SHP77 (cell line): Measurements from ENCODE around the gene OR10V1.
"Not testable (repeated sequence)": the region's sequence is repeated elsewhere in the genome, so short reads cannot be mapped to it uniquely, and the experiment has no call there.

Source experiments
- DNase-seq, 2 experiments: peaks; one replicate each; lab custom pipeline; 2025; lab: John Stamatoyannopoulos, UW

The OR10V1 gene

GRCh38 chr11:59710136-59710847, 3.4 kb downstream of the OR10V1 start:
- no peak for DNase-seq

- DNase-seq, result no peak
These were observed 5.1 kb downstream of the OR10V1 start for GRCh38 chr11:59708537-59708936.

GRCh38 chr11:59707371-59707770, 6.3 kb downstream of the OR10V1 start:
- no peak for DNase-seq

- DNase-seq, result no peak
These were observed 6.9 kb downstream of the OR10V1 start for GRCh38 chr11:59706518-59707285.

- DNase-seq, result no peak
These were observed 8.4 kb downstream of the OR10V1 start for GRCh38 chr11:59705294-59705693.

- not testable (repeated sequence) for DNase-seq
These were observed 10.1 kb downstream of the OR10V1 start for GRCh38 chr11:59703515-59703914.

- not testable (repeated sequence) for DNase-seq
These were observed 13.5 kb downstream of the OR10V1 start for GRCh38 chr11:59700157-59700556.

- no peak for DNase-seq
These were observed 15.1 kb downstream of the OR10V1 start for GRCh38 chr11:59698506-59698905.

GRCh38 chr11:59692915-59693314, 20.7 kb downstream of the OR10V1 start:
- DNase-seq, result no peak

- DNase-seq, result no peak
These were observed 22.5 kb downstream of the OR10V1 start for GRCh38 chr11:59691156-59691555.

- no peak for DNase-seq
These were observed 24.6 kb downstream of the OR10V1 start for GRCh38 chr11:59689015-59689414.

- DNase-seq, result not testable (repeated sequence)
These were observed 32.4 kb downstream of the OR10V1 start for GRCh38 chr11:59681260-59681725.

GRCh38 chr11:59680287-59681154, 33.1 kb downstream of the OR10V1 start:
- DNase-seq, result peak; percentile 5 to 39

GRCh38 chr11:59679347-59679746, 34.3 kb downstream of the OR10V1 start:
- DNase-seq, result no peak

GRCh38 chr11:59678813-59679165, 34.9 kb downstream of the OR10V1 start:
- no peak for DNase-seq

- DNase-seq, result no peak
These were observed 35.4 kb downstream of the OR10V1 start for GRCh38 chr11:59678118-59678812.

GRCh38 chr11:59676205-59676604, 37.4 kb downstream of the OR10V1 start:
- DNase-seq, result no peak

- no peak for DNase-seq
These were observed 39.4 kb downstream of the OR10V1 start for GRCh38 chr11:59674291-59674690.

- no peak for DNase-seq
These were observed 40.4 kb downstream of the OR10V1 start for GRCh38 chr11:59673291-59673690.

GRCh38 chr11:59671471-59671870, 42.2 kb downstream of the OR10V1 start:
- DNase-seq, result no peak

GRCh38 chr11:59669611-59670009, 44.0 kb downstream of the OR10V1 start:
- DNase-seq, result no peak
